Peyer's patch (tissue), 4 donors: Measurements from ENCODE around the gene TMX2.

Experiments used
- CTCF ChIP-seq, 6 experiments: fragments of 450-650 bp in 4 of 6; fragments of 200-600 bp in 2 of 6; sonication (generic) in 1 of 6; IDR thresholded peaks; one replicate each; pipeline ENCODE4 v1.5.1; 2017 to 2019; ENCODE audit warnings: antibody characterized with exemption in 6 of 6, mild to moderate bottlenecking in 3 of 6, moderate library complexity in 1 of 6
- POLR2A ChIP-seq, 2 donors: fragments of 450-650 bp; IDR thresholded peaks; one replicate each; pipeline ENCODE4 v1.5.1; 2017; ENCODE audit warnings: antibody characterized with exemption in 2 of 2, mild to moderate bottlenecking in 2 of 2, moderate library complexity in 2 of 2

- no peak for TF ChIP-seq CTCF (IDR thresholded peaks at IDR 0.05)
- no peak for TF ChIP-seq POLR2A (IDR thresholded peaks at IDR 0.05)
These were observed 33.0 kb upstream of the TMX2 start for GRCh38 chr11:57679396-57679795.
